ENCODE data around the gene KCNQ1. TPM values are rescaled to one million over a fixed set of nuclear protein-coding genes. Genes with fewer than 3 reads are reported as not detected.

Gene KCNQ1
- total RNA-seq, 6 donors from 2014 or later = 18.0 to 45.4 (median 32.7) TPM

DNA sequence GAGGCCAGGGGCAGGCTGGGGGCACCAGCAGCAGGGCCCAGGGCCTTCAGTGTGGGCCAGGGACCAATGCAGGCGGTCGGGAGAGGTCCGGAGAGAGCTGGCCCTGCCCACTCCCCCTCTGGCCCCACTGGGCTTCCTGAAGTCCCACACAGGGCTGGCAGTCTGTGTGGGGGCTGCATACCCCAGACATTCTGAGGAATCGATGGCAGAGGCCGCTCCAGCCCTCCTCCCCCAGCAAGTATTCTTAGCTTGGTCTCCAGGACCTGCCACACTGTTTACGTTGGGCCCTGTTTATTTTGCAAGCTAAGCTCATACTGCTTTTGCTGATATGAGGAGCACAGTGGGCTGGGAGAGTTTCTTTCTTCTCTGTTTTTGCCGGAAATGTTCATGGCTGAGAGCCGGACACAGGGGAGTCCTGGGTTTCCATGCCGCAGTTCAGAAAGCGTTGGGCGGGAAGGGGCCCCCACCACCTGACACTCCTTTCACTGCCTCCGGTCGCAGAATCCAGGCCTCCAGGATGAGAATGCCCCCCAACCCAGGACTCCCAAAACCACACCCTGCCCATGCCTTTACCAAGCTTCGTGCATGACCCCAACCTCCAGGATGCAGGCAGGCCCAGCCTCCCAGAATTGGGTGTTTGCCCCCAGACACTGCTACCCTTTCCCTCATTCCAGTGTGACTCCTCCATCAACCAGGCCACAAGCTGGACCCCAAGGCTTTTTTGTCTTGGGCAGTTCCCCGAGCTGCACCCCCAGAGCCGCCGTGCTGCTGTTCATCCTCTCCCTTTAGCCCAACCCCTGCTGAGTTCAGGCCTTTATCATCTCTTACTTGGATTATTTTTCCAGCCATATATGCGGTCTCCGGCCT is 336.8 kb downstream of the KCNQ1 start:
- peaks cover 38 to 47% (median 40%) of the 10 kb centered on the region in 4 donors for H3K4me1 ChIP-seq
- TF ChIP-seq CTCF (IDR thresholded peaks at IDR 0.05) (no peak), EP300 (IDR thresholded peaks at IDR 0.05) (no peak), POLR2AphosphoS5 (IDR thresholded peaks at IDR 0.05) (no peak), POLR2A (IDR thresholded peaks at IDR 0.05) (no peak)
- peak in 1 of 2 donors; percentile 20 for DNase-seq
- peak overlapping the region; percentile 62 to 84 (median 78) for H3K27ac ChIP-seq
- H3K9me3 ChIP-seq = no peaks in the 10 kb centered on the region
- ATAC-seq (ENCODE audit: low FRiP score in 2 of 2) = no peak
- no peaks in the 10 kb centered on the region for H3K36me3 ChIP-seq
- 60 to 66% methylated on average over 17 to 19 of the region's 19 CpGs for WGBS, 2 donors
- H3K27me3 ChIP-seq = no peaks in the 10 kb centered on the region
- no peak overlapping the region for H3K4me3 ChIP-seq

DNA sequence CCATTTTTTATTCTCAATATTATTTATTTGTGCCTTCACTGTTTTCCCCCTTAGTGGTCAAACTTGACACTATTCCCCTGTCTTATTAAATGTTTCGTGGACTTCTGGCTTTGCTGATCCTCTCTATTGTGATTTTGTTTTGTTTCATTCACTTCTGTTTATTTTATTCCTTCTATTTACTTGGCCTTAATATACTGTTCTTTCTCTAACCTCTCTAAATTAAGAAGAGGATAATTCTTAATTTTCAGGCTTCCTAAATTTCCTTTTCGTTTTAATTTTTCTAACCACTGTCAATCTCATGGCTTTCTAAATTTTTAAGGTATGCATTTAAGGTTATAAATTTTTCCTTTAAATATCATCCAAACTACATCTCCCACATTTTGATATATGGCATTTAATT is 338.0 kb downstream of the KCNQ1 start:
- Histone ChIP-seq H3K9me3 (no peaks in the 10 kb centered on the region), H3K4me1 (peaks cover 37 to 44% (median 40%) of the 10 kb centered on the region in 4 donors), H3K27ac (no peak overlapping the region), H3K36me3 (no peaks in the 10 kb centered on the region), H3K4me3 (no peak overlapping the region), H3K27me3 (no peaks in the 10 kb centered on the region)
- no peak for ATAC-seq (ENCODE audit: low FRiP score in 2 of 2)
- 85 to 91% methylated on average over 2 of the region's 2 CpGs for WGBS, 2 donors
- no peak for DNase-seq
- TF ChIP-seq POLR2AphosphoS5 (IDR thresholded peaks at IDR 0.05) (no peak), POLR2A (IDR thresholded peaks at IDR 0.05) (no peak), CTCF (IDR thresholded peaks at IDR 0.05) (no peak), EP300 (IDR thresholded peaks at IDR 0.05) (no peak)

DNA sequence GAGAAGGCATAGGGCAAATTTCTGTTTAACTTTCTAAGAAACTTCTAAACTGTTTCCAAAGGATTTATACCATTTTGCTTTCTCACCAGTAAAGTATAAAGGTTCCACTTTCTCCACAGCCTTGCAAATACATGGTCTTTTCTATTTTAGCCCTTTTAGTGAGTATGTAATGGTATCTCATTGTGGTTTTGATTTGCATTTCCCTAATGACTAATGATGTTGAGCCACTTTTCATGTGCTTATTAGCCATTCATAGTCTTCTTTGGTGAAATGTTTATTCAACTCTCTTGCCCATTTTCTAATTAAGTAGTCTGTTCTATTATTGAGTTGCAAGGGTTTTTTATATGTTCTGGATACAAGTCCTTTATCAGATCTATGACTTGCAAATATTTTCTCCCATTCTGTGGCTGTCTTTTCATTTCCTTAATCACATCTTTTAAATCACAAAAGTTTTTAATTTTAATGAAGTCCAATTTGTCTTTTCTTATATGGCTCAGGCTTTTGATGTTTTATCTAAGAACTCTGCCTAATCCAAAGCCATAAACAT is 338.8 kb downstream of the KCNQ1 start:
- Histone ChIP-seq H3K9me3 (no peaks in the 10 kb centered on the region), H3K4me1 (peaks cover 29 to 41% (median 33%) of the 10 kb centered on the region in 4 donors), H3K27me3 (no peaks in the 10 kb centered on the region), H3K27ac (no peak overlapping the region), H3K36me3 (no peaks in the 10 kb centered on the region), H3K4me3 (no peak overlapping the region)
- ATAC-seq (ENCODE audit: low FRiP score in 2 of 2) (no peak), DNase-seq (no peak)
- TF ChIP-seq POLR2AphosphoS5 (IDR thresholded peaks at IDR 0.05) = no peak
- TF ChIP-seq POLR2A (IDR thresholded peaks at IDR 0.05) = no peak
- TF ChIP-seq CTCF (IDR thresholded peaks at IDR 0.05) = no peak
- TF ChIP-seq EP300 (IDR thresholded peaks at IDR 0.05) = no peak

- Histone ChIP-seq H3K4me3 (no peak overlapping the region), H3K27me3 (no peaks in the 10 kb centered on the region), H3K9me3 (no peaks in the 10 kb centered on the region), H3K36me3 (no peaks in the 10 kb centered on the region), H3K27ac (no peak overlapping the region), H3K4me1 (peaks cover 8 to 21% (median 14%) of the 10 kb centered on the region in 4 donors)
- peak in 1 of 2 donors; percentile 12 for DNase-seq
- 85 to 93% methylated on average over 10 of the region's 10 CpGs for WGBS, 2 donors
- no peak for ATAC-seq (ENCODE audit: low FRiP score in 2 of 2)
- no peak for TF ChIP-seq CTCF (IDR thresholded peaks at IDR 0.05)
- TF ChIP-seq EP300 (IDR thresholded peaks at IDR 0.05) = no peak
- no peak for TF ChIP-seq POLR2A (IDR thresholded peaks at IDR 0.05)
- no peak for TF ChIP-seq POLR2AphosphoS5 (IDR thresholded peaks at IDR 0.05)
Observed at GRCh38 chr11:2787816-2788167, 343.0 kb downstream of the KCNQ1 start.

Measured in upper lobe of left lung (tissue), 6 donors.